ENCODE results near the gene TEX22. TPM values are rescaled to one million over a fixed set of nuclear protein-coding genes. Genes with fewer than 3 reads are reported as not detected.

TEX22 gene
- total RNA-seq, 1 donor from 2014 or later, result 5.7 TPM

GRCh38 chr14:105455766-105456660 is 57.7 kb downstream of the TEX22 start:
- no peaks in the 10 kb centered on the region for H3K4me1 Mint-ChIP-seq
- CTCF ChIA-PET, result no interaction called here
- no peak overlapping the region for H3K4me3 Mint-ChIP-seq
- H3K27ac Mint-ChIP-seq, result no peak overlapping the region
- POLR2A ChIA-PET, result no interaction called here
- intact Hi-C loops (cut with micrococcal nuclease), result no loop called here
- H3K9me3 Mint-ChIP-seq, result no peaks in the 10 kb centered on the region
- peaks cover 32% of the 10 kb centered on the region for H3K36me3 Mint-ChIP-seq (ENCODE audit: low read depth)
- ATAC-seq (ENCODE audit: low read depth) (no peak), DNase-seq (no peak)
- H3K27me3 Mint-ChIP-seq, result no peaks in the 10 kb centered on the region
- no peak for TF ChIP-seq CTCF (IDR thresholded peaks at IDR 0.05)

- no peak for ATAC-seq (ENCODE audit: low read depth)
- H3K27me3 Mint-ChIP-seq, result no peaks in the 10 kb centered on the region
- H3K36me3 Mint-ChIP-seq (ENCODE audit: low read depth), result peaks cover 33% of the 10 kb centered on the region
- H3K27ac Mint-ChIP-seq, result no peak overlapping the region
- no peaks in the 10 kb centered on the region for H3K9me3 Mint-ChIP-seq
- no peak for DNase-seq
- ChIA-PET POLR2A (no interaction called here), CTCF (interaction anchor here (1.1 kb wide), 1 partner anchor 24 kb away, joined by 3 read pairs; no protein-coding TSS in a partner anchor)
- no peak overlapping the region for H3K4me3 Mint-ChIP-seq
- intact Hi-C loops (cut with micrococcal nuclease), result no loop called here
- TF ChIP-seq CTCF (IDR thresholded peaks at IDR 0.05), result no peak
- H3K4me1 Mint-ChIP-seq, result no peaks in the 10 kb centered on the region
Measured at GRCh38 chr14:105456736-105457617, 58.6 kb downstream of the TEX22 start.

GRCh38 chr14:105458010-105458409 is 59.7 kb downstream of the TEX22 start:
- H3K4me3 Mint-ChIP-seq, result no peak overlapping the region
- CTCF ChIA-PET, result interaction anchor here (1.1 kb wide), 1 partner anchor 23 kb away, joined by 3 read pairs; no protein-coding TSS in a partner anchor
- H3K27me3 Mint-ChIP-seq, result no peaks in the 10 kb centered on the region
- H3K27ac Mint-ChIP-seq, result no peak overlapping the region
- peaks cover 28% of the 10 kb centered on the region for H3K36me3 Mint-ChIP-seq (ENCODE audit: low read depth)
- DNase-seq (no peak), ATAC-seq (ENCODE audit: low read depth) (no peak)
- TF ChIP-seq CTCF (IDR thresholded peaks at IDR 0.05), result no peak
- POLR2A ChIA-PET, result no interaction called here
- intact Hi-C loops (cut with micrococcal nuclease), result no loop called here
- H3K4me1 Mint-ChIP-seq, result no peaks in the 10 kb centered on the region
- no peaks in the 10 kb centered on the region for H3K9me3 Mint-ChIP-seq

GRCh38 chr14:105458571-105458970 is 60.2 kb downstream of the TEX22 start:
- ChIA-PET CTCF (interaction anchor here (1.1 kb wide), 1 partner anchor 22 kb away, joined by 3 read pairs; no protein-coding TSS in a partner anchor), POLR2A (no interaction called here)
- DNase-seq (no peak), ATAC-seq (ENCODE audit: low read depth) (no peak)
- intact Hi-C loops (cut with micrococcal nuclease), result no loop called here
- Mint-ChIP-seq H3K27ac (no peak overlapping the region), H3K9me3 (no peaks in the 10 kb centered on the region), H3K27me3 (no peaks in the 10 kb centered on the region), H3K4me3 (no peak overlapping the region), H3K36me3 (ENCODE audit: low read depth) (peaks cover 29% of the 10 kb centered on the region), H3K4me1 (no peaks in the 10 kb centered on the region)
- TF ChIP-seq CTCF (IDR thresholded peaks at IDR 0.05), result no peak

GRCh38 chr14:105460116-105460515 is 61.8 kb downstream of the TEX22 start:
- POLR2A ChIA-PET, result no interaction called here
- CTCF ChIA-PET, result no interaction called here
- no peaks in the 10 kb centered on the region for H3K4me1 Mint-ChIP-seq
- H3K27ac Mint-ChIP-seq, result no peak overlapping the region
- no peak for ATAC-seq (ENCODE audit: low read depth)
- TF ChIP-seq CTCF (IDR thresholded peaks at IDR 0.05), result no peak
- H3K27me3 Mint-ChIP-seq, result no peaks in the 10 kb centered on the region
- no peak overlapping the region for H3K4me3 Mint-ChIP-seq
- no peak for DNase-seq
- no peaks in the 10 kb centered on the region for H3K9me3 Mint-ChIP-seq
- intact Hi-C loops (cut with micrococcal nuclease), result no loop called here
- peaks cover 34% of the 10 kb centered on the region for H3K36me3 Mint-ChIP-seq (ENCODE audit: low read depth)
